ENCODE measurements around the gene CLEC12A.

DNA sequence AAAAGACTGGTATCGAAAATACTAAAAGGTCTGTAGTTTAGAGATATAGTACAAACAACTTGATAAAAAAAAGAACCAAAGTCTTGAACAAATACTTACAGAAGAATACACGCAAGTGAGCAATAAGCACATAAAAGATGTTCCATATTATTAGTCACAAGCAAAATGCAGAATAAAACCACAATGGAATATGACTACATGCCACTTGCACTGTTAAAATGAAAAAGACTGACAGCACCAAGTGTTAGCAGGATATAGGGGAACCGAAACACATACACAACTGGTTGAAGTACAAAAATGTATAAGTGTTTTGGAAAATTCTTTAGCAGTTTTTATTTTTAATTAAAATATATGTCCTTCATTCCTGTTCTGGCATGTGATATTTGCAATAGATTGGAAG is 42.6 kb upstream of the CLEC12A start:
- TF ChIP-seq YY1 (IDR thresholded peaks at IDR 0.05; ENCODE audit: insufficient read depth, insufficient read length) (no peak), SUZ12 (IDR thresholded peaks at IDR 0.05; ENCODE audit: extremely low read depth, insufficient read depth, insufficient read length) (no peak)

Data from NT2/D1 (cell line).